KG1 (cell line): ENCODE results near the gene TTC7B.

Source experiments
- DNase-seq: peaks from one replicate; lab custom pipeline; 2025; lab: John Stamatoyannopoulos, UW

TTC7B gene

GRCh38 chr14:90703841-90704737 is 112.1 kb downstream of the TTC7B start:
- DNase-seq: no peak

GRCh38 chr14:90700933-90701776 is 115.1 kb downstream of the TTC7B start:
- no peak for DNase-seq

- no peak for DNase-seq
Observed at GRCh38 chr14:90699016-90699415, 117.2 kb downstream of the TTC7B start.

- DNase-seq: no peak
Observed at GRCh38 chr14:90698379-90698869, 117.8 kb downstream of the TTC7B start.

GRCh38 chr14:90697577-90698206 is 118.5 kb downstream of the TTC7B start:
- peak; percentile 33 for DNase-seq

GRCh38 chr14:90697132-90697531 is 119.1 kb downstream of the TTC7B start:
- no peak for DNase-seq

- no peak for DNase-seq
Observed at GRCh38 chr14:90696720-90697119, 119.5 kb downstream of the TTC7B start.

GRCh38 chr14:90695997-90696660 is 120.1 kb downstream of the TTC7B start:
- DNase-seq: no peak

GRCh38 chr14:90693413-90693812 is 122.8 kb downstream of the TTC7B start:
- DNase-seq: no peak

- no peak for DNase-seq
Observed at GRCh38 chr14:90692826-90693225, 123.4 kb downstream of the TTC7B start.

GRCh38 chr14:90692061-90692460 is 124.2 kb downstream of the TTC7B start:
- DNase-seq: no peak

GRCh38 chr14:90691627-90692026 is 124.6 kb downstream of the TTC7B start:
- no peak for DNase-seq

GRCh38 chr14:90687680-90688079 is 128.6 kb downstream of the TTC7B start:
- DNase-seq: no peak

GRCh38 chr14:90682615-90683014 is 133.6 kb downstream of the TTC7B start:
- DNase-seq: no peak

GRCh38 chr14:90681929-90682328 is 134.3 kb downstream of the TTC7B start:
- DNase-seq: no peak

- no peak for DNase-seq
Observed at GRCh38 chr14:90678846-90679362, 137.3 kb downstream of the TTC7B start.

GRCh38 chr14:90678420-90678819 is 137.8 kb downstream of the TTC7B start:
- no peak for DNase-seq

GRCh38 chr14:90677484-90678050 is 138.7 kb downstream of the TTC7B start:
- peak; percentile 11 for DNase-seq

GRCh38 chr14:90676912-90677311 is 139.3 kb downstream of the TTC7B start:
- no peak for DNase-seq

- DNase-seq: no peak
Observed at GRCh38 chr14:90676356-90676755, 139.9 kb downstream of the TTC7B start.

GRCh38 chr14:90675399-90675798 is 140.8 kb downstream of the TTC7B start:
- DNase-seq: no peak
